ENCODE results near the gene CDKAL1.
A peak's percentile ranks its signal among the peaks of the same experiment; 100 is the strongest.

Gene CDKAL1

DNA sequence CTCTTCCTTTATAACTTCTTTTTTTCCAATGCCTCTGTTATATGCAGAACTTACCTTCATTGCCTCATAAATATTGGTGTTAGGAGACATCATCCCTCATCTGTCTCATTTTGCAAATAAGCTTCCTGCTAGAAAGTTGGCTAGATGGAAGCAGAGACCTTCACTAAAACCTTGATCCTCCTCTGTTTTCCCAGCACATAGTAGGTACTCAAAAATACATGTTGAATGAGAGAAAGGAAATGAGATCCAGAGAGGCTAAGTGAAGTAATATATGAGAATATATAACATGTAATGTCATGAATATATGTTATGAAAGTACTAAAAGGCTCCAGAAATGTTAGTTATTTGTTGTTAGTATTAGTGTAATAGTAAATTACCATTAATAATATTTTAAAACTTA lies 91.9 kb downstream of the CDKAL1 start:
- no peak overlapping the region for H2AK5ac ChIP-seq (ENCODE audit: low read length)
- no peak overlapping the region for H3K4me3 ChIP-seq (ENCODE audit: low read length)
- H3K79me2 ChIP-seq (ENCODE audit: control insufficient read depth, insufficient read depth, low read length) = no peaks in the 10 kb centered on the region
- DNase-seq = no peak
- H3K27ac ChIP-seq (ENCODE audit: low read depth, low read length) = no peak overlapping the region
- no peak overlapping the region for H2BK120ac ChIP-seq (ENCODE audit: low read depth, low read length)
- no peak overlapping the region for H4K8ac ChIP-seq (ENCODE audit: low read depth, low read length)
- no peak overlapping the region for H2BK5ac ChIP-seq (ENCODE audit: low read length)
- no peak overlapping the region for H3K4me2 ChIP-seq (ENCODE audit: low read length)
- H4K5ac ChIP-seq (ENCODE audit: low read length) = no peak overlapping the region
- no peak overlapping the region for H2BK15ac ChIP-seq (replicated peaks; ENCODE audit: low read depth)
- no peak overlapping the region for H3K4ac ChIP-seq (ENCODE audit: low read depth, low read length)
- peaks cover 5% of the 10 kb centered on the region for H3K4me1 ChIP-seq (ENCODE audit: control insufficient read depth, low read depth, low read length)
- no peaks in the 10 kb centered on the region for H3K36me3 ChIP-seq (ENCODE audit: control insufficient read depth, insufficient read depth, low read length)
- no peaks in the 10 kb centered on the region for H3K27me3 ChIP-seq (ENCODE audit: insufficient read depth, low read length, poor library complexity)
- no peak overlapping the region for H3K56ac ChIP-seq (ENCODE audit: low read length)
- H3K18ac ChIP-seq (ENCODE audit: low read length) = no peak overlapping the region
- H3K23ac ChIP-seq (ENCODE audit: low read length) = no peak overlapping the region
- H3K9ac ChIP-seq (ENCODE audit: low read length) = no peak overlapping the region
- H3K79me1 ChIP-seq (ENCODE audit: low read length) = no peaks in the 10 kb centered on the region

DNA sequence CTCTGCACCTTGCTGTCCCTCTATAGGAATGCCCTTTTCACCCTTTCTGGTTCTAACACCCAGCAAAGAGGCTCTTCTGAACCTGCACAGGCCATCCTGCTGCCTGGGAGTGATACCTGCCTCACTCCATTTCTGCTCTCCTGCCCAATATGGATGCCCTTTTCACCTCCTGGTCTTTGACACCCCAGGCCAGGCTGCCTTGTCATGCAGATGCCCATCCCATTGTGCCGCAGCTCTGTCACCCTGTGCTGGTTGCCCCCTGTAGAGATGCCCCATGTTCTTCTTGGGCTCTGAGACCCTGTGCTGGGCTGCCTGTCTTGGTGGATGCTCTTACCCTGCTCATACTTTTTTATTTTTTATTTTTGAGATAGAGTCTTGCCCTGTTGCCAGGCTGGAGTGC lies 95.3 kb downstream of the CDKAL1 start:
- Histone ChIP-seq H3K56ac (ENCODE audit: low read length) (no peak overlapping the region), H2AK5ac (ENCODE audit: low read length) (no peak overlapping the region), H3K79me2 (ENCODE audit: control insufficient read depth, insufficient read depth, low read length) (peaks cover 1% of the 10 kb centered on the region), H3K27ac (ENCODE audit: low read depth, low read length) (no peak overlapping the region), H3K9ac (ENCODE audit: low read length) (no peak overlapping the region), H3K23ac (ENCODE audit: low read length) (no peak overlapping the region), H2BK5ac (ENCODE audit: low read length) (no peak overlapping the region), H4K8ac (ENCODE audit: low read depth, low read length) (peak overlapping the region; percentile 40), H3K4me2 (ENCODE audit: low read length) (no peak overlapping the region), H2BK120ac (ENCODE audit: low read depth, low read length) (no peak overlapping the region), H2BK15ac (replicated peaks; ENCODE audit: low read depth) (no peak overlapping the region), H3K4me1 (ENCODE audit: control insufficient read depth, low read depth, low read length) (peaks cover 5% of the 10 kb centered on the region), H3K4me3 (ENCODE audit: low read length) (no peak overlapping the region), H3K27me3 (ENCODE audit: insufficient read depth, low read length, poor library complexity) (no peaks in the 10 kb centered on the region), H3K4ac (ENCODE audit: low read depth, low read length) (no peak overlapping the region), H3K18ac (ENCODE audit: low read length) (peak overlapping the region; percentile 68), H4K5ac (ENCODE audit: low read length) (no peak overlapping the region), H3K79me1 (ENCODE audit: low read length) (peaks cover 4% of the 10 kb centered on the region), H3K36me3 (ENCODE audit: control insufficient read depth, insufficient read depth, low read length) (no peaks in the 10 kb centered on the region)
- no CpG with 5 or more reads among the region's 1 CpG for WGBS (ENCODE audit: extremely low coverage, insufficient coverage, low lambda C conversion rate)
- no peak for DNase-seq

DNA sequence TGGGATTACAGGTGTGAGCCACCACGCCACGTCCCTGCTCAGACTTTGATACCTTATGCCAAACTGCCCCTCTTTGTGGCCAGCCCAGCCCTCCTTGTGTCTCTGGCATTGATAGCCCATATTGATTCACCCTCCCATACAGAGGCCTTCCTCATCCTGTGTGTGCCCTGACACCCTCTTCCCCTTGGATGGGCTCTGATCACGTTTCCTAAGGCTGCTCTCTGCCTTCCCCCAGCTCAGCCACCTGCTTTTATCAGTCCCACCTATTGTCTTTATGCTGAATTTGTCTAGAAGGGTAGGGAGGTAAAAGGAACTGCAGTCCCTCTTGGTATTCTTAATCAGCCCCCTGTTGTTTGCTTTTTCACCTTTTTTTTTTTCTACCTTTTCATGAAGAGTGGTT lies 95.9 kb downstream of the CDKAL1 start:
- WGBS (ENCODE audit: extremely low coverage, insufficient coverage, low lambda C conversion rate) = no CpG with 5 or more reads among the region's 3 CpGs

DNA sequence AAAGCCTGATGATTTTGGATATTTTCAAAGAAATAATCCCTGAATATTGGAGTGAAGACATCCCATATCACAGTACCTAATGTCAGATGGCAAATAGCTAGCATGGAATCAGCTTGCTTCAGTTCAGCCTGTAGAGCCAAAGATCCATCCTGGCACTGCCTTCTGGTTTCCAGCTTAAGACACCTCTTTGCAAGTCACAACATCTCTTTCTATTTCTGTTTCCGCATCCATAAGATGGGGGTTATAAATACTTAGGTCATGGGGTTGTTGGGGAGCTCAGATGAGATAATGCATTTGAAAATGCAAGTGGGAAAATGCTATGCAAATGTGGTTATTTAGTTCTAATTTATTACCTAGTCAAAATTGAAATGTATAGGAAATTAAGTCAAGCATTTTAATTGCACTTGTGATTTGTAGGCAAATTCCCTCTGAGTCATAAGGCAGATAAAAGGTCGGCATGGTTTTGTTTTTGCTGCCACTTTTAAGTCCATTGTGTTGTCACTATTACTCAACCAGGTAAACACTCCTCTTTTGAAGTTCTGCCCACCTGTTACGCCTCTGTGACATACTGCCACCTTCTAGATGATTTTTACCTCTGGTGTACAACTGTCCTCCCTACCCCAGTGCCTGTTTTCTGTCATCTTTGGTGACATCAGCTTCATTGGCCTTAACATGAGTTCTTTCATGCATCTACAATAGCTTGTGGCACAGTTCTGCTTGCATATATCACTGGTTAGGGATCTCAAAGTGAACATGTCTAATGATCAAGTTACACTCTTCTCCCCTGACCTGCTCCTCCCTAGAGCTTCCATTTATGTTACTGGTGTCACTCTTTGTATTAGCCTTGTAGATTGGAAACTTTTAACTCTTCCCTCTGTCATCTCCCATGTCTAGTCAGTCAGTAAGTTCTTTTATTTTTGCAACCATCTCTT lies 96.6 kb downstream of the CDKAL1 start:
- Histone ChIP-seq H4K8ac (ENCODE audit: low read depth, low read length) (no peak overlapping the region), H2BK15ac (replicated peaks; ENCODE audit: low read depth) (no peak overlapping the region), H3K36me3 (ENCODE audit: control insufficient read depth, insufficient read depth, low read length) (no peaks in the 10 kb centered on the region), H3K18ac (ENCODE audit: low read length) (peak overlapping the region; percentile 51), H2BK120ac (ENCODE audit: low read depth, low read length) (no peak overlapping the region), H3K27ac (ENCODE audit: low read depth, low read length) (no peak overlapping the region), H3K23ac (ENCODE audit: low read length) (no peak overlapping the region), H3K4ac (ENCODE audit: low read depth, low read length) (no peak overlapping the region), H3K4me3 (ENCODE audit: low read length) (no peak overlapping the region), H2AK5ac (ENCODE audit: low read length) (peak overlapping the region; percentile 73), H3K4me1 (ENCODE audit: control insufficient read depth, low read depth, low read length) (peaks cover 5% of the 10 kb centered on the region), H3K79me2 (ENCODE audit: control insufficient read depth, insufficient read depth, low read length) (peaks cover 1% of the 10 kb centered on the region), H3K9ac (ENCODE audit: low read length) (no peak overlapping the region), H3K56ac (ENCODE audit: low read length) (no peak overlapping the region), H3K79me1 (ENCODE audit: low read length) (peaks cover 4% of the 10 kb centered on the region), H4K5ac (ENCODE audit: low read length) (no peak overlapping the region), H3K27me3 (ENCODE audit: insufficient read depth, low read length, poor library complexity) (no peaks in the 10 kb centered on the region), H2BK5ac (ENCODE audit: low read length) (no peak overlapping the region), H3K4me2 (ENCODE audit: low read length) (no peak overlapping the region)
- WGBS (ENCODE audit: extremely low coverage, insufficient coverage, low lambda C conversion rate) = no CpG with 5 or more reads among the region's 3 CpGs
- DNase-seq = peak; percentile 11

More for the DNA sequence above, 95.9 kb downstream of the CDKAL1 start:
- peaks cover 5% of the 10 kb centered on the region for H3K4me1 ChIP-seq (ENCODE audit: control insufficient read depth, low read depth, low read length)
- H4K8ac ChIP-seq (ENCODE audit: low read depth, low read length) = no peak overlapping the region
- H3K27me3 ChIP-seq (ENCODE audit: insufficient read depth, low read length, poor library complexity) = no peaks in the 10 kb centered on the region
- no peak overlapping the region for H3K9ac ChIP-seq (ENCODE audit: low read length)
- no peak overlapping the region for H3K56ac ChIP-seq (ENCODE audit: low read length)
- no peak overlapping the region for H2AK5ac ChIP-seq (ENCODE audit: low read length)
- no peak overlapping the region for H3K27ac ChIP-seq (ENCODE audit: low read depth, low read length)
- H3K4ac ChIP-seq (ENCODE audit: low read depth, low read length) = no peak overlapping the region
- peak; percentile 85 for DNase-seq
- H2BK120ac ChIP-seq (ENCODE audit: low read depth, low read length) = no peak overlapping the region
- H2BK15ac ChIP-seq (replicated peaks; ENCODE audit: low read depth) = no peak overlapping the region
- H3K18ac ChIP-seq (ENCODE audit: low read length) = no peak overlapping the region
- no peak overlapping the region for H3K23ac ChIP-seq (ENCODE audit: low read length)
- no peak overlapping the region for H3K4me2 ChIP-seq (ENCODE audit: low read length)
- H3K79me1 ChIP-seq (ENCODE audit: low read length) = peaks cover 4% of the 10 kb centered on the region
- H4K5ac ChIP-seq (ENCODE audit: low read length) = no peak overlapping the region
- no peaks in the 10 kb centered on the region for H3K36me3 ChIP-seq (ENCODE audit: control insufficient read depth, insufficient read depth, low read length)
- no peak overlapping the region for H2BK5ac ChIP-seq (ENCODE audit: low read length)
- H3K4me3 ChIP-seq (ENCODE audit: low read length) = no peak overlapping the region
- H3K79me2 ChIP-seq (ENCODE audit: control insufficient read depth, insufficient read depth, low read length) = peaks cover 1% of the 10 kb centered on the region

DNA sequence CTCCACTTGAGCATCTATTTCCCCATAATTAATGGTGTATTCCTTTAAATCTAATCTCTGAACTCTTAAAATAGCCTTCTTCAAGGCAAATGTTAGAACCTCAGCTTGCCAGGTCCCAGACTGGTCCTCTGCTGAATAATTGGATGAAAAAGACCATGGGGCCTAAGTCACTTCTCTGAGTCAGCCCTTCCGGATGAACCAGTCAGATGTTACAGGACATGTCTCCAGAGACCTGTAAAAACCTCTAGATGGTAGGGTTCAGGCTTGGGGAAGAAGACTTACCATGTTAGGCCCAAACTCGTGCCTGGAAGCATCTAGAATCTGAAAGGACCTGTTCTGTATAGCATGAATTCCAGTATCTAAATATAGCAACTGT lies 97.3 kb downstream of the CDKAL1 start:
- H3K4me3 ChIP-seq (ENCODE audit: low read length) = no peak overlapping the region
- no CpG with 5 or more reads among the region's 2 CpGs for WGBS (ENCODE audit: extremely low coverage, insufficient coverage, low lambda C conversion rate)
- H3K9ac ChIP-seq (ENCODE audit: low read length) = no peak overlapping the region
- no peak overlapping the region for H3K23ac ChIP-seq (ENCODE audit: low read length)
- no peak overlapping the region for H3K4ac ChIP-seq (ENCODE audit: low read depth, low read length)
- H3K36me3 ChIP-seq (ENCODE audit: control insufficient read depth, insufficient read depth, low read length) = no peaks in the 10 kb centered on the region
- peak overlapping the region; percentile 55 for H3K18ac ChIP-seq (ENCODE audit: low read length)
- DNase-seq = no peak
- H3K79me1 ChIP-seq (ENCODE audit: low read length) = peaks cover 4% of the 10 kb centered on the region
- H3K79me2 ChIP-seq (ENCODE audit: control insufficient read depth, insufficient read depth, low read length) = peaks cover 1% of the 10 kb centered on the region
- no peak overlapping the region for H3K4me2 ChIP-seq (ENCODE audit: low read length)
- H2BK5ac ChIP-seq (ENCODE audit: low read length) = no peak overlapping the region
- H2AK5ac ChIP-seq (ENCODE audit: low read length) = no peak overlapping the region
- H3K27me3 ChIP-seq (ENCODE audit: insufficient read depth, low read length, poor library complexity) = no peaks in the 10 kb centered on the region
- H2BK120ac ChIP-seq (ENCODE audit: low read depth, low read length) = no peak overlapping the region
- no peak overlapping the region for H3K27ac ChIP-seq (ENCODE audit: low read depth, low read length)
- no peak overlapping the region for H3K56ac ChIP-seq (ENCODE audit: low read length)
- peaks cover 5% of the 10 kb centered on the region for H3K4me1 ChIP-seq (ENCODE audit: control insufficient read depth, low read depth, low read length)
- no peak overlapping the region for H4K5ac ChIP-seq (ENCODE audit: low read length)
- no peak overlapping the region for H2BK15ac ChIP-seq (replicated peaks; ENCODE audit: low read depth)
- H4K8ac ChIP-seq (ENCODE audit: low read depth, low read length) = no peak overlapping the region

DNA sequence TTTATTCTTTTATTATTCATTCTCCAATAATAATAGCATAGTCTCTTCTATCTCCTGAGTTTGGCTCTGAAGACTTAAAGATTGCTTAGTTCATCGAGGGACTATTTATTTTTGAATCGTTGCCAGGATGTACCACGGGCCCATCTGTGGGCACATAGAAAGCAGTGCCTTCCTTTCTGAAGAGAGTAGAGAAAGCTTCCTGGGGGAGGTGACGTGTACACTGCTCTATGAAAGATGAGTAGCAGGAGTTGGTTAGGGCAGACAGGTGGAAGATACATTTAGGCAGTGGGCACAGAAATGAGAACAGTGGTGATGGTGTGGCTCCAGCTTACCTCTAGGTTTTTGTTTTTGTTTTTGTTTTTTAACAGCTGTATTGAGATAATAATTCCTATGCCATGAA lies 98.4 kb downstream of the CDKAL1 start:
- Histone ChIP-seq H3K4me2 (ENCODE audit: low read length) (no peak overlapping the region), H3K79me2 (ENCODE audit: control insufficient read depth, insufficient read depth, low read length) (peaks cover 1% of the 10 kb centered on the region), H2AK5ac (ENCODE audit: low read length) (no peak overlapping the region), H3K79me1 (ENCODE audit: low read length) (peaks cover 4% of the 10 kb centered on the region), H3K4me1 (ENCODE audit: control insufficient read depth, low read depth, low read length) (peaks cover 5% of the 10 kb centered on the region), H4K8ac (ENCODE audit: low read depth, low read length) (no peak overlapping the region), H2BK15ac (replicated peaks; ENCODE audit: low read depth) (no peak overlapping the region), H2BK120ac (ENCODE audit: low read depth, low read length) (no peak overlapping the region), H3K4ac (ENCODE audit: low read depth, low read length) (no peak overlapping the region), H3K36me3 (ENCODE audit: control insufficient read depth, insufficient read depth, low read length) (no peaks in the 10 kb centered on the region), H3K23ac (ENCODE audit: low read length) (no peak overlapping the region), H3K4me3 (ENCODE audit: low read length) (no peak overlapping the region), H3K27me3 (ENCODE audit: insufficient read depth, low read length, poor library complexity) (no peaks in the 10 kb centered on the region), H3K9ac (ENCODE audit: low read length) (no peak overlapping the region), H3K18ac (ENCODE audit: low read length) (no peak overlapping the region), H2BK5ac (ENCODE audit: low read length) (no peak overlapping the region), H3K56ac (ENCODE audit: low read length) (no peak overlapping the region), H4K5ac (ENCODE audit: low read length) (no peak overlapping the region), H3K27ac (ENCODE audit: low read depth, low read length) (no peak overlapping the region)
- no CpG with 5 or more reads among the region's 4 CpGs for WGBS (ENCODE audit: extremely low coverage, insufficient coverage, low lambda C conversion rate)
- no peak for DNase-seq
